GM12874 (cell line): ENCODE measurements around the gene RBM47.

Experiments
- TF ChIP-seq, protein P1 (sequence below): IDR thresholded peaks from 2 replicates; pipeline ENCODE4 v1.5.1; 2011; ENCODE audit warnings: low read depth, mild to moderate bottlenecking, control low read depth, low read length, moderate library complexity; ENCODE audit not compliant: insufficient read depth

RBM47 gene

DNA sequence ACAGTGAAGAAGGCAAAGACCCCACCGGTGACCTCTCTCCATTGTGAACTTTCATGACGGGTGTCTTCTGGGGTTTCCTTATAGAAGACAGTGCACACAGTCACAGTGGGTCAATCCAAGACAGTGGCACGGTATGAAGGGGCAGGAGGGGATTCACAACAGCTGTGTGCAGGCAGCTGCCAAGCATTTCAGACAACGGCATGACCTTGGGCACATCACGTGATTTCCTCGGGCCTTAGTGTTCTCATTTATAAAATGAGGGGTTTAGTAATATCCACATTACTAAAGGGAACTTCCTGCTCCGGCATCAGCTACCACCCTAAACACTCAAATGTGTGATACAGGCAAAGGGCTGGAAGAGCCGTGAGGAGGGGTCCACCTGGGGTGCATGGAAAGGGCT lies 42.9 kb downstream of the RBM47 start:
- TF ChIP-seq, protein P1, sequence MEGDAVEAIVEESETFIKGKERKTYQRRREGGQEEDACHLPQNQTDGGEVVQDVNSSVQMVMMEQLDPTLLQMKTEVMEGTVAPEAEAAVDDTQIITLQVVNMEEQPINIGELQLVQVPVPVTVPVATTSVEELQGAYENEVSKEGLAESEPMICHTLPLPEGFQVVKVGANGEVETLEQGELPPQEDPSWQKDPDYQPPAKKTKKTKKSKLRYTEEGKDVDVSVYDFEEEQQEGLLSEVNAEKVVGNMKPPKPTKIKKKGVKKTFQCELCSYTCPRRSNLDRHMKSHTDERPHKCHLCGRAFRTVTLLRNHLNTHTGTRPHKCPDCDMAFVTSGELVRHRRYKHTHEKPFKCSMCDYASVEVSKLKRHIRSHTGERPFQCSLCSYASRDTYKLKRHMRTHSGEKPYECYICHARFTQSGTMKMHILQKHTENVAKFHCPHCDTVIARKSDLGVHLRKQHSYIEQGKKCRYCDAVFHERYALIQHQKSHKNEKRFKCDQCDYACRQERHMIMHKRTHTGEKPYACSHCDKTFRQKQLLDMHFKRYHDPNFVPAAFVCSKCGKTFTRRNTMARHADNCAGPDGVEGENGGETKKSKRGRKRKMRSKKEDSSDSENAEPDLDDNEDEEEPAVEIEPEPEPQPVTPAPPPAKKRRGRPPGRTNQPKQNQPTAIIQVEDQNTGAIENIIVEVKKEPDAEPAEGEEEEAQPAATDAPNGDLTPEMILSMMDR: no peak

- TF ChIP-seq, protein P1: no peak
Measured at GRCh38 chr4:40586034-40586433, 43.6 kb downstream of the RBM47 start.

DNA sequence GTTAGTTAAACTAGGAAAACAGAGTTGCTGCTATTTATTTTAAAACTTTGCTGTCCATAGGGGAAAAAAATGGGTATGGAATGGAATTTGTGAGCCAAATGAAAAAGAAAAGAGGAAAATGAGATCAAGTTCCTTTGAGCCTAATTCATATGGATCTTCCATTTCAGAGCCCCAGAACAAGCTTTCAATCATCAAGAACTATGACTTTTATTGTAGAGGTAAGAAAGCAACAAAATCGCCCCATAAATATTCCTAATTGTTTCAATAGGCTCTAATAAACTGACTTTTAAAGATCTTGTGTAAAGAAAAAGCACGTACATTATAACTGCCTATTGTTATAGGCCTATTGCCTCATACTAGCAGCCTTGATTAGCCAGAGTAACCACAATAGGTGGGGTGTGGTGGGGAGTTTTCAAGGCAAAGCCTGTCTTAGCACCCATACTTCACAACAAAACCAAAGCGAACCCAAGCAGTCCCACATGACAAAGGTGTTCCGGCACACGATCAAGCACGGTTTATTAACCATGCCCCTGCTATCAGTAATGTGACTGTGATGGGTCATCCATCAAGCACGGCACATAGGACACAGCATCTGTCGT lies 44.4 kb downstream of the RBM47 start:
- TF ChIP-seq, protein P1: no peak

- TF ChIP-seq, protein P1: no peak
Measured at GRCh38 chr4:40584517-40585141, 45.0 kb downstream of the RBM47 start.

GRCh38 chr4:40583850-40584439 lies 45.7 kb downstream of the RBM47 start:
- TF ChIP-seq, protein P1: no peak

GRCh38 chr4:40582413-40582812 lies 47.3 kb downstream of the RBM47 start:
- TF ChIP-seq, protein P1: no peak

DNA sequence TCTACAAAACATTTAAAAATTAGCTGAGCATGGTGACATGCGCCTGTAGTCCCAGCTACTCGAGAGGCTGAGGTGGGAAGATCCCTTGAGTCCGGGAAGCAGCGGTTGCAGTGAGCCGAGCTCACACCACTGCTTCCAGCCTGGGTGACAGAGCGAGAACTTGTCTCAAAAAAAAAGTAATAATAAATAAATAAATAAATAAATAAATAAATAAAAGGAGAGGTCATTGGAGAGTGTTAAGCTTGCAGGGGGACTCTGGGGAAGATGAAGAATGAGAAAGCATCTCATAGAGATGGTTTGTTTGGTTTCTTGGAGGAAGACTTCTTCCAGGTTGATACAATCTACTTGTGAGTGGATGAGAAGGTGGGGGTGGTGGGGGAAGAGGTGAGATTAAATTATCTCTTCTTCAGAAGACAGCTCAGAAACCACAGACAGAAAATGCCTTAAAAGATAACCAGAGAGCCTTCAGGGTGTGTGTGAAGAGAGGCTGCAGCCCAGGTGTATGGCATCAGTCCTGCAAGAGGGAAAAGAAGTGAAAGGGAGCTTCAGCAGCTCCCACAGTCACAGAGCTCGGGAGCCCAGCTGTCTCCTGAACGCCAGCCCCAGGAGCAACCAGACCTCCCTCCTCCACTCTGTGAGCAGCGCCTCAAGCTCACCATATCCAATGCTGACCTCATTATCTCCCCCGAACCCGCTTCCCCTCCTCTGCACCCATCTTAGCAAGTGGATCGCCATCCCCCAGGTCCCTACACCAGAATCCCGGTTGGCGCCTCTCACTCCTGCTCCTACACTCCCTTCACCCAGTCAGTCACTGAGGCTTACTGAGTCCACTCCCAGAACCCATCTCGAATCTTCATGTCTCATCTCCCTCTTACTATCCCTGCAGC lies 48.2 kb downstream of the RBM47 start:
- TF ChIP-seq, protein P1: no peak
